Chondrocyte (in vitro differentiated cells): Measurements from ENCODE around the gene CENPV. TPM values are rescaled to one million over a fixed set of nuclear protein-coding genes. Genes with fewer than 3 reads are reported as not detected.

ENCODE experiments used
- DNase-seq: peaks from one replicate; pipeline ENCODE4 v3.0.0; 2021; ENCODE audit warnings: mixed read lengths, low spot score
- H3K27ac Mint-ChIP-seq: one replicate; pipeline ENCODE4 v1.8.0; 2021; ENCODE audit warnings: mild to moderate bottlenecking, moderate library complexity, mixed read lengths; ENCODE audit not compliant: unreplicated experiment
- H3K27me3 Mint-ChIP-seq: 2 replicates; pipeline ENCODE4 v1.8.0; 2021; ENCODE audit warnings: low read depth, mixed read lengths
- H3K36me3 Mint-ChIP-seq: 2 replicates; pipeline ENCODE4 v1.8.0; 2021; ENCODE audit warnings: low read depth, mixed read lengths
- H3K4me1 Mint-ChIP-seq: 2 replicates; pipeline ENCODE4 v1.8.0; 2021; ENCODE audit warnings: low read depth, mild to moderate bottlenecking, mixed read lengths
- H3K4me3 Mint-ChIP-seq: one replicate; pipeline ENCODE4 v1.8.0; 2021; ENCODE audit warnings: mild to moderate bottlenecking, moderate library complexity, mixed read lengths; ENCODE audit not compliant: unreplicated experiment
- H3K9me3 Mint-ChIP-seq: 2 replicates; pipeline ENCODE4 v1.8.0; 2021; ENCODE audit warnings: low read depth, mixed read lengths
- CTCF ChIP-seq: fragments of 200-600 bp; sonication (generic); IDR thresholded peaks from 2 replicates; pipeline ENCODE4 v1.5.0; 2021; ENCODE audit warnings: antibody characterized with exemption, mild to moderate bottlenecking, moderate library complexity
- total RNA-seq: library from RNA; stranded (reverse); gene quantifications from 3 replicates; pipeline ENCODE4 v1.2.1, GENCODE V29; 2021

Gene CENPV
- total RNA-seq, 1 donor from 2014 or later: 12.3 TPM

- Mint-ChIP-seq H3K27me3 (no peaks in the 10 kb centered on the region), H3K4me1 (peaks cover 6% of the 10 kb centered on the region), H3K4me3 (no peak overlapping the region), H3K36me3 (peaks cover 3% of the 10 kb centered on the region), H3K9me3 (no peaks in the 10 kb centered on the region), H3K27ac (no peak overlapping the region)
- TF ChIP-seq CTCF: no peak
- DNase-seq: no peak
Observed at GRCh38 chr17:16346721-16347271, 6.5 kb downstream of the CENPV start.

- Mint-ChIP-seq H3K27ac (no peak overlapping the region), H3K4me3 (no peak overlapping the region), H3K27me3 (no peaks in the 10 kb centered on the region), H3K4me1 (no peaks in the 10 kb centered on the region), H3K36me3 (peaks cover 3% of the 10 kb centered on the region), H3K9me3 (no peaks in the 10 kb centered on the region)
- TF ChIP-seq CTCF: no peak
- DNase-seq: no peak
Observed at GRCh38 chr17:16345565-16345964, 7.7 kb downstream of the CENPV start.

DNA sequence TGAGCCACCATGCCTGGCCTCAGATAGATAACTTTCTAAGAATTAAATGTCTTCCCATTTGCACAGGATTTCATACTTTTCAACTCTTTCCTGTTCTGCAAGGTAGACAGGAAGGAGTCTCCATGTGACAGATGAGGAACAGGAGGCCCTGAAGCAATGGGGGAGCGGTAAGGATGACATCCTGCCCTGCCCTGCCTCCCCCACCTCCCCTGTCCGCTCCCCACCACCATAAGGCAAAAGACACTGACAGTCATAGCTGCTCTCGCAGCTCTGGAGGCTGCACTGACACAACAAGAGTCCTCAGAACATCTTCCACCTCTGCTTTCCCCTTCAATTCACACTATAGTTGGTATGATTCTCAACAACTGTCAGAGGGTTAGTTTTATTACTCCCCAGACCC lies 9.7 kb downstream of the CENPV start:
- Mint-ChIP-seq H3K27ac (no peak overlapping the region), H3K9me3 (no peaks in the 10 kb centered on the region), H3K4me1 (no peaks in the 10 kb centered on the region), H3K36me3 (peaks cover 3% of the 10 kb centered on the region), H3K4me3 (no peak overlapping the region), H3K27me3 (no peaks in the 10 kb centered on the region)
- no peak for TF ChIP-seq CTCF
- DNase-seq: no peak

DNA sequence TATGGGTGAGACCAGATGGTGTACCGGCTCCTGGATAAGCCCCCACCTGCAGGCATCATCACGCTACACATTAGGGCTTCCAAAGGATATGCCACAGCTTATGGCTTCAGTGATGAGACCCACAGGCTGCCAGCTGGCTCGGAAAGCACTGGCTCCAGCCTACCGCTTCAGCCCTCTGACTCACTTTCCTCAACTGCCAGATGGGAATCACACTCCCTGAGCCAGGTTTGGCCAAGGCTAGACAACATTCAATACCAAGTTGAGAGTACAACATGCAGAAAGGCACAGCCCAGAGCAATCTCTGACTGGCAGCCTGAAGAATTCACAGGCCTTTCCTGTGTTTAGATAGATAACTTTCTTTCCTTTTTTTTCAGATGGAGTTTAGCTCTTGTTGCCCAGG lies 10.3 kb downstream of the CENPV start:
- H3K9me3 Mint-ChIP-seq: no peaks in the 10 kb centered on the region
- no peak for DNase-seq
- no peak overlapping the region for H3K27ac Mint-ChIP-seq
- H3K27me3 Mint-ChIP-seq: no peaks in the 10 kb centered on the region
- TF ChIP-seq CTCF: no peak
- peaks cover 3% of the 10 kb centered on the region for H3K36me3 Mint-ChIP-seq
- H3K4me3 Mint-ChIP-seq: no peak overlapping the region
- H3K4me1 Mint-ChIP-seq: no peaks in the 10 kb centered on the region

- H3K36me3 Mint-ChIP-seq: peaks cover 3% of the 10 kb centered on the region
- no peak for DNase-seq
- no peak overlapping the region for H3K27ac Mint-ChIP-seq
- no peak overlapping the region for H3K4me3 Mint-ChIP-seq
- H3K4me1 Mint-ChIP-seq: no peaks in the 10 kb centered on the region
- no peaks in the 10 kb centered on the region for H3K9me3 Mint-ChIP-seq
- no peak for TF ChIP-seq CTCF
- no peaks in the 10 kb centered on the region for H3K27me3 Mint-ChIP-seq
Observed at GRCh38 chr17:16339959-16340358, 13.3 kb downstream of the CENPV start.
